Stromal cell of bone marrow (primary cell): ENCODE measurements around the gene PLXNA1.

Experiments
- DNase-seq: peaks from one replicate; pipeline ENCODE4 v3.0.0-alpha.2; 2012; ENCODE audit warnings: low read depth

PLXNA1 gene

GRCh38 chr3:126952983-126953660, 29.8 kb upstream of the PLXNA1 start:
- DNase-seq, result no peak

- no peak for DNase-seq
Observed at GRCh38 chr3:126954141-126954842, 28.6 kb upstream of the PLXNA1 start.

GRCh38 chr3:126955004-126955790, 27.7 kb upstream of the PLXNA1 start:
- DNase-seq, result no peak

- DNase-seq, result no peak
Observed at GRCh38 chr3:126956361-126956760, 26.6 kb upstream of the PLXNA1 start.

GRCh38 chr3:126956866-126957650, 25.9 kb upstream of the PLXNA1 start:
- no peak for DNase-seq

GRCh38 chr3:126957776-126958637, 24.9 kb upstream of the PLXNA1 start:
- no peak for DNase-seq

GRCh38 chr3:126958638-126959085, 24.3 kb upstream of the PLXNA1 start:
- DNase-seq, result no peak

- no peak for DNase-seq
Observed at GRCh38 chr3:126959136-126959920, 23.6 kb upstream of the PLXNA1 start.

GRCh38 chr3:126959921-126960603, 22.9 kb upstream of the PLXNA1 start:
- DNase-seq, result no peak

- DNase-seq, result no peak
Observed at GRCh38 chr3:126960604-126960995, 22.3 kb upstream of the PLXNA1 start.

GRCh38 chr3:126961191-126961790, 21.6 kb upstream of the PLXNA1 start:
- DNase-seq, result peak; percentile 88

GRCh38 chr3:126961791-126962461, 21.0 kb upstream of the PLXNA1 start:
- DNase-seq, result no peak

GRCh38 chr3:126962756-126963155, 20.2 kb upstream of the PLXNA1 start:
- no peak for DNase-seq

GRCh38 chr3:126963261-126964190, 19.4 kb upstream of the PLXNA1 start:
- no peak for DNase-seq

- no peak for DNase-seq
Observed at GRCh38 chr3:126964261-126964660, 18.7 kb upstream of the PLXNA1 start.

- DNase-seq, result no peak
Observed at GRCh38 chr3:126964950-126965349, 18.0 kb upstream of the PLXNA1 start.

GRCh38 chr3:126965526-126966080, 17.3 kb upstream of the PLXNA1 start:
- DNase-seq, result no peak
